GM23248 (cell line): ENCODE results near the gene ATP5PF. TPM values are rescaled to one million over a fixed set of nuclear protein-coding genes. Genes with fewer than 3 reads are reported as not detected.
"Not testable (repeated sequence)": the region's sequence is repeated elsewhere in the genome, so short reads cannot be mapped to it uniquely, and the experiment has no call there.

Experiments
- DNase-seq: peaks from one replicate; pipeline ENCODE4 v3.0.0-alpha.2; 2015
- H2AFZ ChIP-seq: fragments of 200-600 bp; sonication (generic); 2 replicates; pipeline ENCODE4 v1.6.1; 2016; ENCODE audit warnings: antibody characterized with exemption
- H3F3A ChIP-seq: fragments of 200-600 bp; sonication (generic); 2 replicates; pipeline ENCODE4 v1.6.1; 2016; ENCODE audit warnings: mild to moderate bottlenecking, antibody characterized with exemption, mixed run types; ENCODE audit not compliant: insufficient read depth
- H3K27ac ChIP-seq: fragments of 200-600 bp; sonication (generic); 2 replicates; pipeline ENCODE4 v1.5.1; 2016; ENCODE audit warnings: mild to moderate bottlenecking
- H3K27me3 ChIP-seq: fragments of 200-600 bp; sonication (generic); replicated peaks from 2 replicates; pipeline ENCODE4 v1.6.1; 2016; ENCODE audit warnings: mild to moderate bottlenecking; ENCODE audit not compliant: insufficient read depth
- H3K36me3 ChIP-seq: fragments of 200-600 bp; sonication (generic); 2 replicates; pipeline ENCODE4 v1.6.1; 2016; ENCODE audit warnings: low read depth, mild to moderate bottlenecking
- H3K4me1 ChIP-seq: fragments of 200-600 bp; sonication (generic); 2 replicates; pipeline ENCODE4 v1.6.1; 2016; ENCODE audit warnings: mild to moderate bottlenecking; ENCODE audit not compliant: insufficient read depth
- H3K4me2 ChIP-seq: fragments of 200-600 bp; sonication (generic); one replicate; pipeline ENCODE4 v1.6.1; 2016; ENCODE audit warnings: mild to moderate bottlenecking; ENCODE audit not compliant: unreplicated experiment
- H3K4me3 ChIP-seq: fragments of 200-600 bp; sonication (generic); 2 replicates; pipeline ENCODE4 v1.5.1; 2016; ENCODE audit warnings: mild to moderate bottlenecking
- H3K79me2 ChIP-seq: fragments of 200-600 bp; sonication (generic); 2 replicates; pipeline ENCODE4 v1.6.1; 2016; ENCODE audit warnings: mild to moderate bottlenecking; ENCODE audit not compliant: insufficient read depth
- H3K9ac ChIP-seq: fragments of 200-600 bp; sonication (generic); 2 replicates; pipeline ENCODE4 v1.6.1; 2016; ENCODE audit warnings: mild to moderate bottlenecking
- H3K9me2 ChIP-seq: fragments of 200-600 bp; sonication (generic); 2 replicates; pipeline ENCODE4 v1.6.1; 2016; ENCODE audit warnings: mixed run types, mild to moderate bottlenecking, moderate library complexity; ENCODE audit not compliant: insufficient read depth
- H3K9me3 ChIP-seq: fragments of 200-600 bp; sonication (generic); one replicate; pipeline ENCODE4 v1.6.1; 2017; ENCODE audit warnings: low read depth
- H4K20me1 ChIP-seq: fragments of 200-600 bp; sonication (generic); 2 replicates; pipeline ENCODE4 v1.6.0; 2016; ENCODE audit not compliant: insufficient read depth
- EZH2 ChIP-seq: fragments of 200-600 bp; sonication (generic); IDR thresholded peaks from 2 replicates; pipeline ENCODE4 v1.6.1; 2018; ENCODE audit warnings: antibody characterized with exemption, mild to moderate bottlenecking; ENCODE audit not compliant: insufficient read depth, poor library complexity, severe bottlenecking
- EZH2phosphoT487 ChIP-seq: fragments of 200-600 bp; sonication (generic); IDR thresholded peaks from 2 replicates; pipeline ENCODE4 v1.6.1; 2018; ENCODE audit warnings: antibody characterized with exemption, moderate library complexity, mild to moderate bottlenecking, low read depth; ENCODE audit not compliant: insufficient read depth
- WGBS, 2 experiments: methylation state at CpG; one replicate each; pipeline ENCODE4 v1.1.6; 2015 to 2017; ENCODE audit warnings: low lambda C conversion rate in 2 of 2, low coverage in 1 of 2; ENCODE audit errors: missing lambda C conversion rate in 2 of 2; 5-methylcytosine and 5-hydroxymethylcytosine counted together
- in situ Hi-C: fragments of 300-500 bp; cut with MboI; formaldehyde crosslinking; loops from 2 replicates; pipeline ENCODE4 v1.15.0; 2020
- polyA plus RNA-seq: library from polyadenylated mRNA; unstranded; fragments of >200 nt; fragmentation: Nextera tagmentation; extraction: Ambion mirVana; gene quantifications from 2 replicates; pipeline ENCODE4 v1.2.1, GENCODE V29; 2016
- total RNA-seq: library from RNA; depleted of rRNA; stranded (reverse); fragments of >200 nt; shearing (Covaris generic); gene quantifications from 2 replicates; pipeline ENCODE4 v1.2.3, GENCODE V29; 2014

ATP5PF gene
- total and polyA plus RNA-seq, 2 experiments from 2014 or later = 59.3 to 376 TPM

- Histone ChIP-seq H3K9ac (no peak overlapping the region), H3K4me2 (no peak overlapping the region), H3K4me1 (no peaks in the 10 kb centered on the region), H3K27me3 (no peaks in the 10 kb centered on the region), H3K79me2 (no peaks in the 10 kb centered on the region), H4K20me1 (no peaks in the 10 kb centered on the region), H3K27ac (no peak overlapping the region), H3K36me3 (peaks cover 8% of the 10 kb centered on the region), H3F3A (0 out of 2 replicates have a peak, but pooled peaks cover 9% of the 10 kb centered on the region), H3K4me3 (no peak overlapping the region), H2AFZ (no peak overlapping the region), H3K9me3 (no peaks in the 10 kb centered on the region), H3K9me2 (no peaks in the 10 kb centered on the region)
- in situ Hi-C loops = no loop called here
- 81 to 86% methylated on average over 5 of the region's 5 CpGs for WGBS, 2 experiments
- no peak for TF ChIP-seq EZH2phosphoT487
- no peak for TF ChIP-seq EZH2
- peak; percentile 50 for DNase-seq
Observed at GRCh38 chr21:25717491-25718147, 17.1 kb downstream of the ATP5PF start.

DNA sequence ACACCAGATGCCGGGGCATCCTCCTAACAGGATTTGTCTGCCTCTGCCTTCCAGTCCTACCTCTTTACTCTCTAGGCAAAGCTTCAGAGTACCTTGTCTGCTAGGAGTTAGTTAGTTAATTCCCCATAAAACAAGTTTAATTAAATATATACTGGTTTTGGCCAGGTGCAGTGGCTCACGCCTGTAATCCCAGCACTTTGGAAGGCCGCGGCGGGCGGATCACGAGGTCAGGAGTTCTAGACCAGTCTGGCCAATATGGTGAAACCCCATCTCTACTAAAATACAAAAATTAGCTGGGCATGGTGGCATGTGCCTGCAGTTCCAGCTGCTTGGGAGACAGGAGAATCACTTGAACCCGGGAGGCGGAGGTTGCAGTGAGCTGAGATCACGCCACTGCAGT is 20.6 kb downstream of the ATP5PF start:
- DNase-seq, H3K27me3 ChIP-seq, H4K20me1 ChIP-seq, H3K4me2 ChIP-seq, H3K9me2 ChIP-seq, H3K36me3 ChIP-seq, H3K79me2 ChIP-seq, H3K9ac ChIP-seq, H3K9me3 ChIP-seq, H3K4me1 ChIP-seq, H2AFZ ChIP-seq, H3K4me3 ChIP-seq, H3K27ac ChIP-seq, H3F3A ChIP-seq: not testable (repeated sequence)
- in situ Hi-C loops = loop anchor here (5.0 kb wide), 1 partner anchor 102 kb away; no protein-coding TSS in a partner anchor
- 95 to 96% methylated on average over 10 of the region's 10 CpGs for WGBS, 2 experiments

DNA sequence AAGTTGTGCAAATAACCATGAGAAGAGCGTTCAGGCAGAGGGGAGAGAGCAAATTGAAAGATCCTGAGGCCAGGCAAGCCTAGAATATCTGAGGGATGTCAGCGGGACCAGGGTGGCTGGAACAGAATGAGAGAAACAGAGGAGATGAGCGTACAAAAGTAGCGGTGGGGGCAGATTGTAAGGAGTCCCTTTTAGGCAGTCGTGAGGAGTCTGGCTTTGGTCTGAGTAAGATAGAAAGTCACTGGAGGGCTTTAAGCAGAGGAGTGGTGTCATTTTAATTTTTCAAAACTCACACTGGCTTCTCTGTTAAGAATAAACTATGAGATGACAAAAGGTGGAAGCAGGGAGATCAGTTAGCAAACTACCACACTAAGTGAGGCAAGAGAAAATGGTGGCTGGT is 24.2 kb downstream of the ATP5PF start:
- Histone ChIP-seq H3K9me3 (no peaks in the 10 kb centered on the region), H2AFZ (no peak overlapping the region), H3K9me2 (no peaks in the 10 kb centered on the region), H3K4me3 (no peak overlapping the region), H3F3A (no peaks in the 10 kb centered on the region), H3K36me3 (no peaks in the 10 kb centered on the region), H3K79me2 (no peaks in the 10 kb centered on the region), H3K9ac (no peak overlapping the region), H4K20me1 (no peaks in the 10 kb centered on the region), H3K4me2 (no peak overlapping the region), H3K27me3 (no peaks in the 10 kb centered on the region), H3K27ac (no peak overlapping the region), H3K4me1 (no peaks in the 10 kb centered on the region)
- no peak for DNase-seq
- 93 to 95% methylated on average over 5 of the region's 5 CpGs for WGBS, 2 experiments
- in situ Hi-C loops = loop anchor here (5.0 kb wide), 1 partner anchor 98 kb away; no protein-coding TSS in a partner anchor
- no peak for TF ChIP-seq EZH2
- no peak for TF ChIP-seq EZH2phosphoT487

GRCh38 chr21:25709684-25710265 is 24.9 kb downstream of the ATP5PF start:
- Histone ChIP-seq H3K4me2 (no peak overlapping the region), H3K27ac (no peak overlapping the region), H3K9ac (no peak overlapping the region), H2AFZ (no peak overlapping the region), H3K36me3 (no peaks in the 10 kb centered on the region), H3K79me2 (no peaks in the 10 kb centered on the region), H3K4me3 (no peak overlapping the region), H3K9me2 (no peaks in the 10 kb centered on the region), H3F3A (no peaks in the 10 kb centered on the region), H3K4me1 (no peaks in the 10 kb centered on the region), H3K9me3 (no peaks in the 10 kb centered on the region), H4K20me1 (no peaks in the 10 kb centered on the region), H3K27me3 (no peaks in the 10 kb centered on the region)
- TF ChIP-seq EZH2 (no peak), EZH2phosphoT487 (no peak)
- 70 to 71% methylated on average over 5 of the region's 5 CpGs for WGBS, 2 experiments
- in situ Hi-C loops = loop anchor here (5.0 kb wide), 1 partner anchor 97 kb away; no protein-coding TSS in a partner anchor
- peak; percentile 11 for DNase-seq
